Endothelial cell (in vitro differentiated cells): ENCODE results near the gene KLF16. TPM values are rescaled to one million over a fixed set of nuclear protein-coding genes. Genes with fewer than 3 reads are reported as not detected.

Experiments used
- DNase-seq: peaks from one replicate; pipeline ENCODE4 v3.0.0; 2021; ENCODE audit warnings: low spot score
- H3K27ac Mint-ChIP-seq: one replicate; pipeline ENCODE4 v1.8.0; 2021; ENCODE audit warnings: mixed read lengths, inconsistent platforms; ENCODE audit not compliant: unreplicated experiment
- H3K27me3 Mint-ChIP-seq: one replicate; pipeline ENCODE4 v1.8.0; 2021; ENCODE audit warnings: mild to moderate bottlenecking, moderate library complexity, mixed read lengths, inconsistent platforms; ENCODE audit not compliant: unreplicated experiment
- H3K36me3 Mint-ChIP-seq: one replicate; pipeline ENCODE4 v1.8.0; 2021; ENCODE audit warnings: mild to moderate bottlenecking, low read depth, mixed read lengths, inconsistent platforms; ENCODE audit not compliant: unreplicated experiment
- H3K4me1 Mint-ChIP-seq: one replicate; pipeline ENCODE4 v1.8.0; 2021; ENCODE audit warnings: mild to moderate bottlenecking, mixed read lengths, inconsistent platforms; ENCODE audit not compliant: unreplicated experiment
- H3K4me3 Mint-ChIP-seq: one replicate; pipeline ENCODE4 v1.8.0; 2021; ENCODE audit warnings: mild to moderate bottlenecking, mixed read lengths, inconsistent platforms; ENCODE audit not compliant: unreplicated experiment
- H3K9me3 Mint-ChIP-seq: one replicate; pipeline ENCODE4 v1.8.0; 2021; ENCODE audit warnings: mixed read lengths, inconsistent platforms; ENCODE audit not compliant: unreplicated experiment
- CTCF ChIP-seq: fragments of 200-600 bp; sonication (generic); IDR thresholded peaks from one replicate; pipeline ENCODE4 v1.5.0; 2021; ENCODE audit warnings: antibody characterized with exemption; ENCODE audit not compliant: unreplicated experiment
- total RNA-seq: library from RNA; stranded (reverse); fragmentation: NEBNext Ultra II Directional; extraction: Animal tissue kit (Norgen Biotek cat#: 25700); gene quantifications from one replicate; pipeline ENCODE4 v1.2.1, GENCODE V29; 2021; ENCODE audit not compliant: unreplicated experiment

The KLF16 gene
- total RNA-seq, 1 donor from 2014 or later: 19.9 TPM

- Mint-ChIP-seq H3K27ac (no peak overlapping the region), H3K4me1 (peaks cover 4% of the 10 kb centered on the region)
These were observed 9.9 kb downstream of the KLF16 start for GRCh38 chr19:1853295-1854038.

GRCh38 chr19:1852581-1853128, 10.7 kb downstream of the KLF16 start:
- peaks cover 27% of the 10 kb centered on the region for H3K27me3 Mint-ChIP-seq
- peaks cover 4% of the 10 kb centered on the region for H3K4me1 Mint-ChIP-seq
- peaks cover 5% of the 10 kb centered on the region for H3K36me3 Mint-ChIP-seq
- TF ChIP-seq CTCF: no peak
- H3K4me3 Mint-ChIP-seq: no peak overlapping the region
- H3K9me3 Mint-ChIP-seq: no peaks in the 10 kb centered on the region
- peak; percentile 8 for DNase-seq
- H3K27ac Mint-ChIP-seq: no peak overlapping the region

More at GRCh38 chr19:1853295-1854038, 9.9 kb downstream of the KLF16 start:
- peak; percentile 95 for DNase-seq
- H3K27me3 Mint-ChIP-seq: peaks cover 25% of the 10 kb centered on the region
- peak; percentile 90 for TF ChIP-seq CTCF
- H3K36me3 Mint-ChIP-seq: peaks cover 5% of the 10 kb centered on the region
- H3K9me3 Mint-ChIP-seq: no peaks in the 10 kb centered on the region
- H3K4me3 Mint-ChIP-seq: no peak overlapping the region

GRCh38 chr19:1851654-1852580, 11.5 kb downstream of the KLF16 start:
- H3K27me3 Mint-ChIP-seq: peaks cover 34% of the 10 kb centered on the region
- peaks cover 11% of the 10 kb centered on the region for H3K36me3 Mint-ChIP-seq
- peak; percentile 19 for DNase-seq
- TF ChIP-seq CTCF: no peak
- no peaks in the 10 kb centered on the region for H3K9me3 Mint-ChIP-seq
- H3K4me3 Mint-ChIP-seq: no peak overlapping the region
- no peak overlapping the region for H3K27ac Mint-ChIP-seq
- peaks cover 10% of the 10 kb centered on the region for H3K4me1 Mint-ChIP-seq

GRCh38 chr19:1850809-1851653, 12.3 kb downstream of the KLF16 start:
- Mint-ChIP-seq H3K27ac (no peak overlapping the region), H3K9me3 (no peaks in the 10 kb centered on the region), H3K4me1 (peaks cover 11% of the 10 kb centered on the region), H3K36me3 (peaks cover 15% of the 10 kb centered on the region), H3K4me3 (no peak overlapping the region), H3K27me3 (peaks cover 38% of the 10 kb centered on the region)
- no peak for DNase-seq
- TF ChIP-seq CTCF: no peak
